HepG2 (cell line): ENCODE data around the gene STEAP2. TPM values are rescaled to one million over a fixed set of nuclear protein-coding genes. Genes with fewer than 3 reads are reported as not detected.
A peak's percentile ranks its signal among the peaks of the same experiment; 100 is the strongest.

ENCODE experiments used
- ATAC-seq: fragments of 200-7000 bp; cut with Tn5 transposase; 3 replicates; pipeline ENCODE4 v1.9.1; 2020; ENCODE audit warnings: mild to moderate bottlenecking, moderate library complexity
- BruUV-seq: library from RNA; stranded (reverse); fragments of 400-500 nt; replicated peaks from 2 replicates; lab custom pipeline; 2021; lab: Mats Ljungman, UMichigan
- CTCF ChIA-PET: fragments of 300-600 bp; formaldehyde crosslinking; extraction: SDS; loops from one replicate; lab custom pipeline; 2021; ENCODE audit warnings: low total read pairs, inconsistent platforms, low intra/inter-chr PET ratio; lab: Yijun Ruan, JAX
- POLR2A ChIA-PET: fragments of 350-600 bp; sonication (Branson Sonifier 250); formaldehyde crosslinking; loops from one replicate; lab custom pipeline; 2020; ENCODE audit warnings: antibody characterized with exemption, inconsistent platforms; lab: Yijun Ruan, JAX
- DNase-seq: peaks from one replicate; pipeline ENCODE4 v3.0.0-alpha.2; 2015; ENCODE audit warnings: low spot score
- FAIRE-seq: peaks from 3 replicates; lab custom pipeline; 2011; peaks lifted over from hg19 to GRCh38; lab: Jason Lieb, UNC
- H2AFZ ChIP-seq: one replicate; pipeline ENCODE4 v1.6.1; 2011; ENCODE audit warnings: low read length, inconsistent platforms
- H3K27ac ChIP-seq: fragments of 300-600 bp; 3 replicates; pipeline ENCODE4 v1.8.0; 2011; ENCODE audit warnings: mixed run types, mild to moderate bottlenecking, mixed read lengths, low read length, inconsistent platforms; ENCODE audit not compliant: insufficient read depth; ENCODE audit errors: extremely low read length
- H3K27me3 ChIP-seq, 2 experiments: fragments of 200-600 bp in 1 of 2; 2 replicates in 1 of 2; 3 replicates in 1 of 2; pipeline versions ENCODE4 v1.6.0 to v1.8.0; 2011; ENCODE audit warnings: low read length in 2 of 2, mild to moderate bottlenecking in 2 of 2, moderate library complexity in 2 of 2, inconsistent platforms in 1 of 2; ENCODE audit not compliant: insufficient read depth in 2 of 2, control insufficient read depth in 1 of 2
- H3K36me3 ChIP-seq, 2 experiments: fragments of 200-600 bp in 1 of 2; replicated peaks in 1 of 2; 2 replicates in 1 of 2; 3 replicates in 1 of 2; pipeline versions ENCODE4 v1.5.1 to v1.8.0; 2011; ENCODE audit warnings: low read length in 2 of 2, inconsistent platforms in 1 of 2; ENCODE audit not compliant: insufficient read depth in 2 of 2, control insufficient read depth in 1 of 2
- H3K4me1 ChIP-seq: 2 replicates; pipeline ENCODE4 v1.5.1; 2012; ENCODE audit warnings: low read length, inconsistent platforms; ENCODE audit not compliant: insufficient read depth
- H3K4me2 ChIP-seq: 2 replicates; pipeline ENCODE4 v1.6.0; 2011; ENCODE audit warnings: low read depth, low read length, inconsistent platforms
- H3K4me3 ChIP-seq, 3 experiments: fragments of 200-600 bp in 1 of 3; sonication (generic), shearing (Covaris generic) in 1 of 3; replicated peaks in 1 of 3; 2 replicates each; pipeline ENCODE4 v1.5.1; 2011 to 2016; ENCODE audit warnings: low read length in 3 of 3, inconsistent platforms in 2 of 3, low read depth in 2 of 3, mild to moderate bottlenecking in 2 of 3, control low read depth in 1 of 3, mixed read lengths in 1 of 3; ENCODE audit not compliant: insufficient read depth in 1 of 3
- H3K79me2 ChIP-seq: one replicate; pipeline ENCODE4 v1.6.1; 2011; ENCODE audit warnings: low read length, inconsistent platforms; ENCODE audit not compliant: insufficient read depth
- H3K9ac ChIP-seq: 2 replicates; pipeline ENCODE4 v1.6.0; 2011; ENCODE audit warnings: mild to moderate bottlenecking, low read depth, low read length, inconsistent platforms; ENCODE audit not compliant: insufficient read depth
- H3K9me3 ChIP-seq: 2 replicates; pipeline ENCODE4 v1.5.1; 2012; ENCODE audit warnings: mild to moderate bottlenecking, low read length
- H4K20me1 ChIP-seq: 2 replicates; pipeline ENCODE4 v1.6.0; 2011; ENCODE audit warnings: inconsistent platforms, mild to moderate bottlenecking, low read length, moderate library complexity; ENCODE audit not compliant: insufficient read depth
- ELF3 ChIP-seq: IDR thresholded peaks from 2 replicates; pipeline ENCODE4 v1.6.1; 2016; ENCODE audit warnings: missing genetic modification reagents, missing compliant biosample characterization
- FLYWCH1 ChIP-seq: sonication (generic); formaldehyde crosslinking; IDR thresholded peaks from 2 replicates; pipeline ENCODE4 v1.8.1; 2023; ENCODE audit warnings: mild to moderate bottlenecking, missing genetic modification reagents
- KDM3A ChIP-seq: IDR thresholded peaks from 2 replicates; pipeline ENCODE4 v1.6.1; 2018; ENCODE audit warnings: low read depth, missing compliant biosample characterization
- MAFK ChIP-seq, 2 experiments: IDR thresholded peaks in 1 of 2; conservative IDR thresholded peaks in 1 of 2; 2 replicates each; pipeline ENCODE4 v1.6.1; 2011; ENCODE audit warnings: improper control_type of control experiment in 2 of 2, low read length in 2 of 2
- MXI1 ChIP-seq: IDR thresholded peaks from 3 replicates; pipeline ENCODE4 v1.6.1; 2012; ENCODE audit warnings: low read depth, low read length, inconsistent platforms, borderline replicate concordance
- MYC ChIP-seq: sonication (generic); formaldehyde crosslinking; IDR thresholded peaks from 2 replicates; pipeline ENCODE4 v1.9.0; 2021; ENCODE audit warnings: missing genetic modification reagents, borderline replicate concordance
- NR2F2 ChIP-seq: IDR thresholded peaks from 2 replicates; pipeline ENCODE4 v1.6.1; 2012; ENCODE audit warnings: low read depth, inconsistent platforms, borderline replicate concordance
- RFX1 ChIP-seq: fragments of 450-650 bp; IDR thresholded peaks from 2 replicates; pipeline ENCODE4 v1.6.1; 2017
- RNF2 ChIP-seq: fragments of 450-650 bp; conservative IDR thresholded peaks from 2 replicates; pipeline ENCODE4 v1.6.1; 2016; ENCODE audit warnings: low read depth
- ZFP37 ChIP-seq: sonication (generic); formaldehyde crosslinking; IDR thresholded peaks from 2 replicates; pipeline ENCODE4 v1.4.0; 2020; ENCODE audit warnings: missing genetic modification reagents, borderline replicate concordance
- ZNF670 ChIP-seq: sonication (generic); formaldehyde crosslinking; IDR thresholded peaks from 2 replicates; pipeline ENCODE4 v1.8.0; 2022; ENCODE audit warnings: mild to moderate bottlenecking, missing genetic modification reagents, borderline replicate concordance
- WGBS: methylation state at CpG from one replicate; pipeline ENCODE4 v1.1.6; 2017; ENCODE audit warnings: low lambda C conversion rate; 5-methylcytosine and 5-hydroxymethylcytosine counted together
- in situ Hi-C: cut with HindIII; loops from 2 replicates; pipeline ENCODE4 v1.10.0; 2017; ENCODE audit warnings: low pct_unique_long_range_greater_than_20kb; ENCODE audit not compliant: extremely low pct_ligation_motif_present
- intact Hi-C: fragments of 100-400 bp; cut with micrococcal nuclease; formaldehyde crosslinking; loops from one replicate; pipeline ENCODE4 v1.10.0; 2022; ENCODE audit not compliant: unreplicated experiment
- polyA plus RNA-seq, 8 experiments: library from polyadenylated mRNA; depleted of rRNA in 3 of 8; stranded (reverse) in 7 of 8; unstranded in 1 of 8; fragments of >200 nt; fragmentation: Illumina TruSeq in 4 of 8; extraction: Trizol in 4 of 8; gene quantifications; 2 replicates each; pipeline versions ENCODE4 v1.2.1 to v1.2.3, GENCODE V29; 2011 to 2016; ENCODE audit warnings: low read depth in 4 of 8, missing spikeins in 1 of 8, mixed read lengths in 1 of 8; ENCODE audit not compliant: insufficient read depth in 1 of 8
- total RNA-seq, 5 experiments: library from RNA; depleted of rRNA; stranded (reverse); fragments of >200 nt; fragmentation: Illumina TruSeq; extraction: Trizol; gene quantifications; 2 replicates each; pipeline ENCODE4 v1.2.3, GENCODE V29; 2016; ENCODE audit warnings: low read depth in 1 of 5
- TF ChIP-seq, protein P1 (sequence below): sonication (generic); formaldehyde crosslinking; IDR thresholded peaks from 2 replicates; pipeline ENCODE4 v1.8.0; 2022; ENCODE audit warnings: missing genetic modification reagents, mild to moderate bottlenecking, inconsistent platforms, borderline replicate concordance
- TF ChIP-seq, protein P2 (sequence below): sonication (generic); formaldehyde crosslinking; IDR thresholded peaks from 2 replicates; pipeline ENCODE4 v1.5.0; 2020; ENCODE audit warnings: mild to moderate bottlenecking, missing genetic modification reagents, moderate library complexity
- TF ChIP-seq, protein P3 (sequence below): IDR thresholded peaks from 2 replicates; pipeline ENCODE4 v1.6.1; 2016; ENCODE audit warnings: mild to moderate bottlenecking, missing biosample characterization, missing genetic modification reagents
- TF ChIP-seq, protein P4 (sequence below): fragments of 450-650 bp; IDR thresholded peaks from 2 replicates; pipeline ENCODE4 v1.6.1; 2017

STEAP2 gene
- total and polyA plus RNA-seq, 2 of the 13 experiments (the other 11 are each of a cell fraction or from before 2014, with no cell fraction given) = 4.3 to 4.4 TPM

DNA sequence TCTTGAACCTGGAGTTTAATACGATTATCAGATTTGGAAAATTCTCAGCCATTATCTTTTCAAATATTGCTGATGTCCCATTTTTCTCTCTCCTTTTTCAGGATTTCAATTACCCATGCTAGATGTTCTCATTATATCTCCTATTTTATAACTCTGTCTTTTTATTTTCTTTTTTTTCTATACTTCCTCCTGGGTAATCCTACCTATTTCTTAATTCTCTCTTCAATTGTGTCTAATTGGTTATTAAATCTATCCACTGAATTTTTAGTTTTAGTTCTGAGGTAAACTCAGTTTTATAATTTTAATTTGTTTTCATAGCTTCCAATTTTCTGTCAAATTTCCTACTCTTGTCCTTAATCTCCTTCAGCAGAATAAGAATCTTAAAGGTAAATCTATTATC lies 41.6 kb upstream of the STEAP2 start:
- Histone ChIP-seq H3K9me3 (no peaks in the 10 kb centered on the region), H4K20me1 (no peaks in the 10 kb centered on the region), H3K4me3 (no peak overlapping the region), H3K36me3 (no peaks in the 10 kb centered on the region), H3K27me3 (no peaks in the 10 kb centered on the region), H3K9ac (no peak overlapping the region), H2AFZ (no peak overlapping the region), H3K27ac (no peak overlapping the region), H3K4me2 (no peak overlapping the region), H3K4me1 (peaks cover 31% of the 10 kb centered on the region), H3K79me2 (no peaks in the 10 kb centered on the region)
- ChIA-PET CTCF (no interaction called here), POLR2A (interaction anchor here (1.0 kb wide), 1 partner anchor 41 kb away, joined by 3 read pairs; the partner anchor contains the start of gene STEAP2)
- DNase-seq (no peak), ATAC-seq (no peak), FAIRE-seq (no peak)
- in situ Hi-C loops = no loop called here
- 98% methylated on average over 1 of the region's 1 CpG for WGBS
- TF ChIP-seq ELF3 (no peak), MAFK (conservative IDR thresholded peaks at IDR 0.05 in 1 of 2, IDR thresholded peaks at IDR 0.05 in 1 of 2; ENCODE audit: low read length in 2 of 2) (0 out of 4 replicates have a peak, but pooled peaks of 1 of the 2 experiments have one; percentile 5)
- intact Hi-C loops = no loop called here
- BruUV-seq = no TSS peak

DNA sequence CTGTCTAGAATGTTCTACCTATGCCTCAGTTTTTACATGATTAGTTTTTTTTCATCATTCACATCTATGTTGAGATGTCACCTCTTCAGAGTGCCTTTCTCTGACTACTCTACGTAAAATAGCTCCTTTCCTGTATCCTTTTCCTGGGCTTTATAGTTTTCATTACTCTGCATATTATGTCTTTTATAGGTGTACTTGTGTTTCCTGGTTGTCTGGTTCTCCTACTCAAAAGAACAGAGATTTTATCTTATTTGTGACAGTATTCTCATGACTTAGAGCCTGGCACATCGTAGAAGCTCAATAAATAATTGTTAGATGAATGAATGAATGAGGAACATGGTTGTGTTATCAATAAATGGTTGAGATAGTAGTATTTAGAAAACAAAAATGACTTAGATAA lies 39.4 kb upstream of the STEAP2 start:
- intact Hi-C loops = loop anchor here (2.0 kb wide), 1 partner anchor 17 kb away; the partner anchor contains the start of gene STEAP1
- Histone ChIP-seq H2AFZ (no peak overlapping the region), H3K79me2 (no peaks in the 10 kb centered on the region), H3K27me3 (no peaks in the 10 kb centered on the region), H4K20me1 (no peaks in the 10 kb centered on the region), H3K4me2 (no peak overlapping the region), H3K36me3 (no peaks in the 10 kb centered on the region), H3K9ac (no peak overlapping the region), H3K4me1 (peaks cover 31% of the 10 kb centered on the region), H3K27ac (no peak overlapping the region), H3K9me3 (no peaks in the 10 kb centered on the region), H3K4me3 (no peak overlapping the region)
- FAIRE-seq (no peak), ATAC-seq (no peak), DNase-seq (no peak)
- CTCF ChIA-PET = no interaction called here
- 93% methylated on average over 2 of the region's 2 CpGs for WGBS
- in situ Hi-C loops = no loop called here
- POLR2A ChIA-PET = interaction anchor here (1.2 to 3.6 kb wide), 3 partner anchors 16 to 39 kb away, joined by 5 to 65 read pairs (median 14); partner anchors contain the start of genes STEAP1 and STEAP2
- no TSS peak for BruUV-seq
- TF ChIP-seq KDM3A (CRISPR knock-in tag) (no peak), MYC (CRISPR knock-in tag) (no peak), ZNF670 (CRISPR knock-in tag) (no peak), FLYWCH1 (no peak), RNF2 (no peak), MXI1 (no peak), ZFP37 (no peak), NR2F2 (no peak), RFX1 (no peak)
- TF ChIP-seq, protein P1, sequence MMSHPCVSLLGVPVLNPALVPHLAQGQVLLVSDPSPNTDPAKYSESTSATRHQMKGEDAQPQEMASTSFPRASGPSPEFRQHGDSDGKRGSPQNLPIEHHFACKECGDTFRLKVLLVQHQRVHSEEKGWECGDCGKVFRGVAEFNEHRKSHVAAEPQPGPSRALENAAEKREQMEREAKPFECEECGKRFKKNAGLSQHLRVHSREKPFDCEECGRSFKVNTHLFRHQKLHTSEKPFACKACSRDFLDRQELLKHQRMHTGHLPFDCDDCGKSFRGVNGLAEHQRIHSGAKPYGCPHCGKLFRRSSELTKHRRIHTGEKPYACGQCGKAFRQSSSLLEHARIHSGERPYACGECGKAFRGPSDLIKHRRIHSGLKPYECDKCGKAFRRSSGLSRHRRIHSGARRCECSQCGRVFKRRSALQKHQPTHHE (CRISPR knock-in tag) = no peak
- TF ChIP-seq, protein P2, sequence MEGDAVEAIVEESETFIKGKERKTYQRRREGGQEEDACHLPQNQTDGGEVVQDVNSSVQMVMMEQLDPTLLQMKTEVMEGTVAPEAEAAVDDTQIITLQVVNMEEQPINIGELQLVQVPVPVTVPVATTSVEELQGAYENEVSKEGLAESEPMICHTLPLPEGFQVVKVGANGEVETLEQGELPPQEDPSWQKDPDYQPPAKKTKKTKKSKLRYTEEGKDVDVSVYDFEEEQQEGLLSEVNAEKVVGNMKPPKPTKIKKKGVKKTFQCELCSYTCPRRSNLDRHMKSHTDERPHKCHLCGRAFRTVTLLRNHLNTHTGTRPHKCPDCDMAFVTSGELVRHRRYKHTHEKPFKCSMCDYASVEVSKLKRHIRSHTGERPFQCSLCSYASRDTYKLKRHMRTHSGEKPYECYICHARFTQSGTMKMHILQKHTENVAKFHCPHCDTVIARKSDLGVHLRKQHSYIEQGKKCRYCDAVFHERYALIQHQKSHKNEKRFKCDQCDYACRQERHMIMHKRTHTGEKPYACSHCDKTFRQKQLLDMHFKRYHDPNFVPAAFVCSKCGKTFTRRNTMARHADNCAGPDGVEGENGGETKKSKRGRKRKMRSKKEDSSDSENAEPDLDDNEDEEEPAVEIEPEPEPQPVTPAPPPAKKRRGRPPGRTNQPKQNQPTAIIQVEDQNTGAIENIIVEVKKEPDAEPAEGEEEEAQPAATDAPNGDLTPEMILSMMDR (CRISPR knock-in tag) = no peak
- TF ChIP-seq, protein P3, sequence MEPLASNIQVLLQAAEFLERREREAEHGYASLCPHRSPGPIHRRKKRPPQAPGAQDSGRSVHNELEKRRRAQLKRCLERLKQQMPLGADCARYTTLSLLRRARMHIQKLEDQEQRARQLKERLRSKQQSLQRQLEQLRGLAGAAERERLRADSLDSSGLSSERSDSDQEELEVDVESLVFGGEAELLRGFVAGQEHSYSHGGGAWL (CRISPR knock-in tag) = no peak
- TF ChIP-seq, protein P4, sequence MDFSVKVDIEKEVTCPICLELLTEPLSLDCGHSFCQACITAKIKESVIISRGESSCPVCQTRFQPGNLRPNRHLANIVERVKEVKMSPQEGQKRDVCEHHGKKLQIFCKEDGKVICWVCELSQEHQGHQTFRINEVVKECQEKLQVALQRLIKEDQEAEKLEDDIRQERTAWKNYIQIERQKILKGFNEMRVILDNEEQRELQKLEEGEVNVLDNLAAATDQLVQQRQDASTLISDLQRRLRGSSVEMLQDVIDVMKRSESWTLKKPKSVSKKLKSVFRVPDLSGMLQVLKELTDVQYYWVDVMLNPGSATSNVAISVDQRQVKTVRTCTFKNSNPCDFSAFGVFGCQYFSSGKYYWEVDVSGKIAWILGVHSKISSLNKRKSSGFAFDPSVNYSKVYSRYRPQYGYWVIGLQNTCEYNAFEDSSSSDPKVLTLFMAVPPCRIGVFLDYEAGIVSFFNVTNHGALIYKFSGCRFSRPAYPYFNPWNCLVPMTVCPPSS = no peak
